H1 (cell line): Measurements from ENCODE around the gene THAP2. TPM values are rescaled to one million over a fixed set of nuclear protein-coding genes. Genes with fewer than 3 reads are reported as not detected.

Source experiments
- BACH1 ChIP-seq: IDR thresholded peaks from 2 replicates; pipeline ENCODE4 v1.6.1; 2012; ENCODE audit warnings: low read length, improper control_type of control experiment
- CHD2 ChIP-seq: IDR thresholded peaks from 2 replicates; pipeline ENCODE4 v1.6.1; 2012; ENCODE audit warnings: low read length, improper control_type of control experiment
- CHD7 ChIP-seq: fragments of 300-600 bp; sonication (generic); IDR thresholded peaks from 2 replicates; pipeline ENCODE4 v1.7.1; 2012; ENCODE audit warnings: low read length, moderate library complexity, mild to moderate bottlenecking, inconsistent platforms; ENCODE audit not compliant: insufficient replicate concordance
- HDAC2 ChIP-seq, 2 experiments: fragments of 300-600 bp in 1 of 2; sonication (generic) in 1 of 2; IDR thresholded peaks; 2 replicates each; pipeline ENCODE4 v1.6.1; 2011 to 2012; ENCODE audit warnings: low read depth in 2 of 2, low read length in 2 of 2, mild to moderate bottlenecking in 2 of 2, moderate library complexity in 2 of 2, borderline replicate concordance in 1 of 2, inconsistent platforms in 1 of 2
- KDM1A ChIP-seq: fragments of 200-600, 300-600 bp; sonication (generic); IDR thresholded peaks from 2 replicates; pipeline ENCODE4 v1.7.1; 2016; ENCODE audit warnings: mild to moderate bottlenecking, low read length, borderline replicate concordance
- KDM4A ChIP-seq: IDR thresholded peaks from one replicate; pipeline ENCODE4 v1.7.1; 2012; ENCODE audit warnings: low read depth, mild to moderate bottlenecking, moderate library complexity, low read length, inconsistent platforms; ENCODE audit not compliant: severe bottlenecking
- RNF2 ChIP-seq: fragments of 200-900, 300-1000 bp; sonication (generic); IDR thresholded peaks from 2 replicates; pipeline ENCODE4 v1.7.1; 2016; ENCODE audit warnings: borderline replicate concordance, low read depth, mild to moderate bottlenecking, antibody characterized with exemption, low read length; ENCODE audit not compliant: poor library complexity, severe bottlenecking; ENCODE audit errors: missing control alignments
- TCF12 ChIP-seq: IDR thresholded peaks from 2 replicates; pipeline ENCODE4 v1.6.1; 2011; ENCODE audit warnings: low read depth, mild to moderate bottlenecking, low read length
- TEAD4 ChIP-seq: IDR thresholded peaks from 2 replicates; pipeline ENCODE4 v1.6.1; 2012; ENCODE audit warnings: low read depth, low read length, inconsistent platforms, mixed read lengths
- polyA plus RNA-seq, 7 experiments: library from polyadenylated mRNA; depleted of rRNA in 3 of 7; stranded (reverse) in 5 of 7; unstranded in 2 of 7; fragments of >200 nt in 5 of 7; fragments of 200-250 nt in 2 of 7; gene quantifications; 1 replicate in 5 of 7; 2 replicates in 1 of 7; 4 replicates in 1 of 7; pipeline versions ENCODE4 v1.2.1 to v1.2.3, GENCODE V29; 2011 to 2013; ENCODE audit warnings: missing spikeins in 2 of 7, mixed read lengths in 2 of 7
- total RNA-seq: library from RNA; stranded (reverse); fragmentation: NEBNext Ultra II Directional; extraction: Animal tissue kit (Norgen Biotek cat#: 25700); gene quantifications from 2 replicates; pipeline ENCODE4 v1.2.1, GENCODE V29; 2021

THAP2 gene
- total and polyA plus RNA-seq, 2 of the 8 experiments (the other 6 are each of a cell fraction or from before 2014, with no cell fraction given) = 1.8 to 5.3 TPM

DNA sequence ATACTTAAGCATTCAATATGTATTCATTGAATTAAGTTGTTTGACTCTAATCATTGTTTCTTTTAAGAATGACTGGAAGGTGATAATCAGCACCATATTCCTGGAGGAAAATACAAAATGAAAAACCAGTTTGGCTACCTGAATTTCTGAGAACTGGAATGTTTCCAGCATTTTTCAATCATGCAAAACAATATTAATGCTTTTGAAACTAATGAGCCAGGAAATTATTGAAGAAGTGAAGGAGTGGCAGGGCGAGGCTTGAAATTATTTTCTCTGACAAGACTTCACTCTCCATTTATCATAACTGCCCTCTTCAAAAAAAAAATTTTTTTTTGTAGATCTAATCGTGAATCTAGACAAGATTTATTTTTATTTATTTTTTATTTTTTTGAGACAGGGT is 40.8 kb downstream of the THAP2 start (continued):
- TF ChIP-seq CHD7 (no peak), BACH1 (no peak), CHD2 (no peak), TCF12 (no peak), RNF2 (no peak), KDM4A (no peak), KDM1A (no peak), HDAC2 (IDR thresholded peaks at IDR 0.05; ENCODE audit: borderline replicate concordance in 1 of 2, low read depth in 2 of 2, low read length in 2 of 2) (no peak), TEAD4 (no peak)
- TF ChIP-seq, all 59 proteins: peak for 0
